ELR (cell line): ENCODE data around the gene SLC25A6.
"Not testable (repeated sequence)": the region's sequence is repeated elsewhere in the genome, so short reads cannot be mapped to it uniquely, and the experiment has no call there.

Experiments used
- DNase-seq: peaks from one replicate; pipeline ENCODE4 v3.0.0-alpha.2; 2015; ENCODE audit warnings: low read depth

The SLC25A6 gene

GRCh38 chrX:1354036-1355019, 37.6 kb downstream of the SLC25A6 start:
- DNase-seq: no peak

- no peak for DNase-seq
Measured at GRCh38 chrX:1351981-1352714, 39.8 kb downstream of the SLC25A6 start.

- not testable (repeated sequence) for DNase-seq
Measured at GRCh38 chrX:1349606-1350005, 42.3 kb downstream of the SLC25A6 start.

- DNase-seq: no peak
Measured at GRCh38 chrX:1341545-1342184, 50.2 kb downstream of the SLC25A6 start.

GRCh38 chrX:1336948-1337779, 54.7 kb downstream of the SLC25A6 start:
- no peak for DNase-seq

- DNase-seq: no peak
Measured at GRCh38 chrX:1336331-1336943, 55.5 kb downstream of the SLC25A6 start, which contains the start of gene IL3RA. TSS of gene IL3RA (plus strand) at chrX:1336785. CDS start at chrX:1341766, 4,981 bp downstream.
